T-helper 1 cell treated with Interleukin-12 subunit alpha and Interleukin-12 subunit beta and Interleukin-4 antibody, amounts not matched to agents 30 μg/mL and 1 μg/mL, for 36 hours (primary cell): ENCODE measurements around the gene NKAIN2.

ENCODE experiments used
- H3K27ac Mint-ChIP-seq: one replicate; pipeline ENCODE4 v1.8.0; 2021; ENCODE audit warnings: mild to moderate bottlenecking, mixed read lengths
- H3K27me3 Mint-ChIP-seq: one replicate; pipeline ENCODE4 v1.8.0; 2021; ENCODE audit warnings: low read depth, mixed read lengths
- H3K36me3 Mint-ChIP-seq: one replicate; pipeline ENCODE4 v1.8.0; 2021; ENCODE audit warnings: low read depth, mixed read lengths
- H3K4me1 Mint-ChIP-seq: one replicate; pipeline ENCODE4 v1.8.0; 2021; ENCODE audit warnings: low read depth, mixed read lengths
- H3K4me3 Mint-ChIP-seq: one replicate; pipeline ENCODE4 v1.8.0; 2021; ENCODE audit warnings: mild to moderate bottlenecking, moderate library complexity, mixed read lengths
- H3K9me3 Mint-ChIP-seq: one replicate; pipeline ENCODE4 v1.8.0; 2021; ENCODE audit warnings: mixed read lengths

Gene NKAIN2

DNA sequence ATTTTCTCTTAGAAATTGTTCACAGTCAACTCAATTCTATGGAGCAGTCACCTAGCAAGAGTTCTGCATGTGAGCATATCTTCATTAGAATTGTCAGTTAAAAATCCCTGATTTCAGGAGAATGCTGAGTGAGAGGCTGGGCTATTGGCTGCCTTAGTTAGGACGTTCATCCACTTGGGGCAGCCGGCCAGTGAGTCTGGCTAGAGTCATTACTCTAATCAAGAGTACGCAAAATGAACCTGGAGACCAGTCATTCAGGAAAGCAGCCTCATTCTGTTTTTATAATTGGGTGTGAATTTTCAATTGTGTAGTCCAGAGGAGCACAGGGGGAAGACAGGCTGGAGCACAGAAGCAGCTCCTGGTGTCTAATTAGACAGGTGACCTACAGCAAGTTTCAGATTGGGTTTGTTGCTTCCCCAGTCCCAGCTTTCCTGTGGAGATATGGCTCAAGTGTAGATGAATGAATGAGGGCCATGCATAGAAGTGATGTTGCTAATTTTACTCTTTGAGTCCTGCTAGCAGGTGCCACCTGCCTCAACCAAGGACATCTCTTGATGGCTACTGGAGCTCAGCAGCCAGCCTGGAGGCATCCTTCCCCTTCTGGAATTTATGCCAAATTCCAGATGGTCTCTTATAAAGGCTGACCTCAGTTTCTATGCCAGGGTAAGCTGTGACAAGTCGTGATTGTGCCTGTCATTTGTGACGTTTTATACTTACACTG lies 265.7 kb downstream of the NKAIN2 start:
- no peak overlapping the region for H3K27ac Mint-ChIP-seq
- H3K27me3 Mint-ChIP-seq: no peaks in the 10 kb centered on the region
- no peak overlapping the region for H3K4me3 Mint-ChIP-seq
- no peaks in the 10 kb centered on the region for H3K36me3 Mint-ChIP-seq
- H3K9me3 Mint-ChIP-seq: peaks cover 5% of the 10 kb centered on the region
- no peaks in the 10 kb centered on the region for H3K4me1 Mint-ChIP-seq

DNA sequence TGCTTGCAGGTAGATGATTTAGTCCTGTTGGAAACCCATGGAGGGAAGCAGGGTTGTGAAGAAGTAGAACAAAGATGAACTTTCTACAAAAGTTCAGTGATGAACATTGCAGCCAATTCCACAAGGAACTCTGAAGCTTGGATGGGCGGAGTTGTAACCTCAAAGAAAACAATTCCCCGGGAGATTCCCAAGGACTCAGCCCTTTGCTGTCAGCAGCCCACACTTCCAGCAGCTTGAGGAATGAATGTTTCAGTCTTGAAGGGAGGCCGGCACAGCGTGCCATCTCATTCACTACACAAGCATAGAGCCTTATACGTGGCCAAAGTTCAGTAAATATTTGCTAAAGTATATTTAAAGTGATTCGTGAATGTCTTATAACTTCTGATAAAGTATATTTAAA lies 269.4 kb downstream of the NKAIN2 start:
- no peaks in the 10 kb centered on the region for H3K4me1 Mint-ChIP-seq
- H3K9me3 Mint-ChIP-seq: peaks cover 5% of the 10 kb centered on the region
- no peaks in the 10 kb centered on the region for H3K36me3 Mint-ChIP-seq
- no peak overlapping the region for H3K4me3 Mint-ChIP-seq
- H3K27me3 Mint-ChIP-seq: no peaks in the 10 kb centered on the region
- H3K27ac Mint-ChIP-seq: no peak overlapping the region

DNA sequence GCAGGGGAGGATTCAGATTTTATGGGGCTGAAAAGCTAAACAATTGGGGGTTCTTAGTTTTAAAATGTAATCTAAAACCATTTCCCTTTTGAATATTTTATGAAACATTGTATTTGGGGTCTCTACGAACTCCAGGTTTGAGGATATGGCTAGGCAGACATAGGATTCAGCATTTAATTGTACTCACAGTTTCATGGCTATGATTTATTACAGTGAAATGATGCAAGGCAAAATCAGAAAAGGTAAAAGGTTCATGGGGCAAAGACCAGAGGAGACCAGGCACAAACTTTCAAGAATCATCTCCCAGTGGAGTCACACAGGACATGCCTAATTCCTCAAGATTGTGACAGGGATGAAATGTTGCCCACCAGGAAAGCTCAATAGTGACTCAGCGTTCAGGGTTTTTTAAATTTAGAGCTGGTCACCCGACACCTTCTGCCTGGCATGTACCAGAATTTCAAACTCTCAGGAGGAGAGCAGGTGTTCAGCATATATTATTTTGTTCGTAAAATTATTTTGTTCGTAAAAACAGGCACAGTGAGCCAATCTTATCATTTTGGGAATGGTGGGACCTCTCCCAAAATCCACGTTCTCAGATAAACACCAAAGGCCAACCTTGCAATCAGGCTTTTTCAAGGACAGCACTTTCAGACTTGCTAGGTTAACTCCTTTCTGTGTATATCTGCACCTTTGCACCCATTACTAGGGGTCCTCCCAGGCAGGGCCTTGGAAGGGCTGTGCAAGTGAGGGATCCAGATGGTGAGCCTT lies 270.3 kb downstream of the NKAIN2 start:
- H3K9me3 Mint-ChIP-seq: peaks cover 5% of the 10 kb centered on the region

DNA sequence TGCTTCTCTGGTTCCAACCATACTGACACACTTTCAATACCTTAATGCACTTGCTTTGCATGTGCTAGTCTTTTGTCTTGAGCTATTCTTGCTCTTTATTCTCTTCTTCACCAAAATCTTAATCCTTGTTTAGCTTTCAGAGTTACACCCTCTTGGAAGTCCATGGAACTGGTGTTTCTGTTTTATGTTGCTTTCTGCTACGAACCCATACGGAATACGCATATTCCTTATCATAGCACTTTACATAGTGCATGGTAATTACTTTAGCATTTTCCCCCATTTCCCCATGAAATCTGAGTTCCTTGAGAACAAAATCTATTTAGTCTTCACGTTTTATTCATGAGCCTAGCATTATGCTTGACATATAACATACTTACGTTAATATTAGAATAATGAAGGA lies 270.9 kb downstream of the NKAIN2 start:
- Mint-ChIP-seq H3K36me3 (no peaks in the 10 kb centered on the region), H3K27ac (no peak overlapping the region), H3K4me3 (no peak overlapping the region), H3K4me1 (no peaks in the 10 kb centered on the region), H3K9me3 (peaks cover 5% of the 10 kb centered on the region), H3K27me3 (no peaks in the 10 kb centered on the region)

More for the DNA sequence above, 270.3 kb downstream of the NKAIN2 start:
- Mint-ChIP-seq H3K4me3 (no peak overlapping the region), H3K27ac (no peak overlapping the region), H3K4me1 (no peaks in the 10 kb centered on the region), H3K36me3 (no peaks in the 10 kb centered on the region), H3K27me3 (no peaks in the 10 kb centered on the region)

DNA sequence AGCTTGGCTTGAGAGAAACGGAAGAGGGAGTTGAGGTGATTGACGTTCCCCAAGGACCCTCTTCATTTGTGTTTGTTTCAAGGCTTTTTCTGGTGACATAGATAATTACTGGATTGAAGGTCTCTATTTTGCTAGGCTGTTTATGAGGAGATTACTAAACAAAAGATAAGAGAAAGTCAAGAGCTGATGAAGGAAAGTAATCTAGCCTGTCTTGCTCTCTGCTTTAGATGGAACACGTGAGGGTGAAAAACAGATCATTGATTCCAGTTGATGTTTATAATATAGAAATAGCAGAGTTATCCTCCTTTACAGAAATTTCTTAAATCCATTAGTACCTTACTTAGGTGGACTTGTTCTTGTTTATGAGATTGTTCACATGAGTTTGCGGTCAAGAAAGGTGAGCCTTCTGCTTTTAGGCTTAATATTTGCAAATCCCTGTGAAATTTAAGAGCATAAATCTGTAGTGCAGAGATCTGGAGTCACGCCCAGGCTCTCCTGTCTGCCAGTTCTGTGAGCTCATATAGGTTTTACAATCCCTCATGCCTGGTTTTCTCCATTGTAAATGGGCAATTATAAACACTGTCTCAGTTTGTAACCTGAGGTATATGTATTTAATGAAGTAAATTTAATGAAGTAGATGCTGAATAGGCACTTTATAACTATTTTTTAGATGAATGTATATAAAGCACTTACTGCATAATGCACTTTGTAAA lies 272.8 kb downstream of the NKAIN2 start:
- no peaks in the 10 kb centered on the region for H3K4me1 Mint-ChIP-seq
- H3K9me3 Mint-ChIP-seq: no peaks in the 10 kb centered on the region
- no peaks in the 10 kb centered on the region for H3K27me3 Mint-ChIP-seq
- no peak overlapping the region for H3K4me3 Mint-ChIP-seq
- H3K27ac Mint-ChIP-seq: no peak overlapping the region
- H3K36me3 Mint-ChIP-seq: no peaks in the 10 kb centered on the region

DNA sequence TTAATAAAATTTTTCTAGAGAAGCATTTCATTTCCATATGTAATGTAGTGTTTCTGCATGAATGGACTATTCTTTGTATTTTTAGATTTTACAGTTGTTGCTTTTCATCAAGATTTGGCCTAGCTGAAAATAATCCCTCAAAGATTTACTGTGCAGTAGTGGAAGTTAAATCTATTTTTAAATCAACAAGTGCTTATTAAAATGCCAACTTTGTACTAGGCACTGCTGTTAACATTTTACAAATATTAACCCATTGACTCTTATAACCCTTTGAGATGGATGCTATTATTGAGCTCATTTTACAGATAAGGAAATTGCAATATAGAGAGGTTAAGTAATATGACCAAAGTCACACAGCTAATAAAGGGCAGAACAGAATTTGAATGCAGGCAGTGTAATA lies 274.5 kb downstream of the NKAIN2 start:
- H3K27ac Mint-ChIP-seq: no peak overlapping the region

DNA sequence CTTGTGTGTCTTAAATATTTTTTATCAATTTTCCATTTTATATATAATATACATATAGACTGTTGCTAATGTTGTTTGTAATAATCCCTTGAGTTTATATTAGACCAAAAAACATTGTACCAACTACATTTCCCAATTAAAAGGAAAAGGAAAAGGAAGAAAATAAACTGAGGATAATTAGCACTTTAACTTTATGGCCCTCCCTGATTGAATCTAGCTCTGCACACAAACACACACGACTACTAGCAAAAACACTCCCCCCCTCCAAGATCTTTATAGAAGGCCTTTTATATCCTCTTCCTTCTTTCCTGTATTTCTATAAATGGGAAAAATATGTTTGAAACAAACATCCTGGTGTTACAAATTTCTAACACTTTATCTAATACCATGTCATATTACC lies 276.8 kb downstream of the NKAIN2 start:
- H3K36me3 Mint-ChIP-seq: no peaks in the 10 kb centered on the region
- H3K9me3 Mint-ChIP-seq: no peaks in the 10 kb centered on the region
- no peak overlapping the region for H3K27ac Mint-ChIP-seq
- H3K4me1 Mint-ChIP-seq: no peaks in the 10 kb centered on the region
- H3K27me3 Mint-ChIP-seq: no peaks in the 10 kb centered on the region
- H3K4me3 Mint-ChIP-seq: no peak overlapping the region

More for the DNA sequence above, 274.5 kb downstream of the NKAIN2 start:
- H3K4me3 Mint-ChIP-seq: no peak overlapping the region
- no peaks in the 10 kb centered on the region for H3K9me3 Mint-ChIP-seq
- no peaks in the 10 kb centered on the region for H3K27me3 Mint-ChIP-seq
- no peaks in the 10 kb centered on the region for H3K4me1 Mint-ChIP-seq
- no peaks in the 10 kb centered on the region for H3K36me3 Mint-ChIP-seq

DNA sequence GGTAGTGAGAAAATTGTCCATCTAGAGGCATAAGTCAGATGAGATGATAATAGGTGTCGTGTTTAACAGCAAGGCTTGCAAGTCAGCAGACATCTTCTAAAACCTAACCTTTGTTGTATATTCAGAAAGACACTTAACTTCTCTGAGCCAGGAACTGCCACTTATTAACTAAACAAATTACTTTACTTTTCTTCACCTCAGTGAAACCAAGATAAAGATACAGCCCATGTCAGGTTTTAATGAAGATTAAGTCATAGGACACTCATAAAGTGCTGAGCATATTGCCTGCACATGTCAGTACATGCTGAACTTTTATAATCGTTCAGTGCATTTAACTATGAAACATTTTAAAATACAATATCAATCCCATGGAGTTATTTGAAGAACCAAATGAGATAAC lies 286.8 kb downstream of the NKAIN2 start:
- Mint-ChIP-seq H3K9me3 (no peaks in the 10 kb centered on the region), H3K27ac (no peak overlapping the region), H3K27me3 (no peaks in the 10 kb centered on the region), H3K4me1 (no peaks in the 10 kb centered on the region), H3K36me3 (no peaks in the 10 kb centered on the region), H3K4me3 (no peak overlapping the region)

DNA sequence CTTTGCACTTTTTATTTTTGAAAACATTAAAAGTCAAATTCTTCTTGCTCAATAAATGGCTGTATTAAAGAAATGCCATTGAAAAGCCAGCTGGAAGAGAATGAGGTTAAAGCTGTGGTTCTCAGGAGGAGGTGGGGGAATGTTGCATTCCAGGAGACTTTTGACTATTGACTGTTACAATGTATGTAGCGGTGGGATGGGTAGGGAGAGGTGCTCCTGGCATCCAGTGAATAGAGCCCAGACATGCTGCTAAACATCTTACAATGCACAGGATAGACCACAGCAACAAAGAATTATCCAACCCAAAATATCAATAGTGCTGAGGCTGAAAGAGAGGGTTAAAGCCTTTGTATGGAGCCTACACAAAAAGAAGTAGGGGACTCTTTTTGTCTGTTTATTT lies 295.9 kb downstream of the NKAIN2 start:
- H3K27me3 Mint-ChIP-seq: no peaks in the 10 kb centered on the region
- no peak overlapping the region for H3K27ac Mint-ChIP-seq
- no peaks in the 10 kb centered on the region for H3K36me3 Mint-ChIP-seq
- no peaks in the 10 kb centered on the region for H3K4me1 Mint-ChIP-seq
- no peaks in the 10 kb centered on the region for H3K9me3 Mint-ChIP-seq
- no peak overlapping the region for H3K4me3 Mint-ChIP-seq

DNA sequence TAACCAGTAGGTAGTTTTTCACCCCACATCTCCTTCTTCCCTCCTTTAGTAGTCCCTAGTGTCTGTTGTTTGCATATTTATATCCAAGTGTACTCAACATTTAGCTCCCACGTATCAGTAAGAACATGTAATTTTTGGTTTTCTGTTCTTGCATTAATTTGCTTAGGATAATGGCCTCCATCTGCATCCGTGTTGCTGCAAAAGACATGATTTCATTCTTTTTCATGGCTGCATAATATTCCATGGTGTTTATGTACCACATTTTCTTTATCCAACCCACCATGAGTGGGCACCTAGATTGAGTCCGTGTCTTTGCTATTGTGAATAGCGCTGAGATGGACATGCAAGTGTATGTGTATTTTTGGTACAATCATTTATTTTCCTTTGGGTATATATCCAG lies 306.8 kb downstream of the NKAIN2 start:
- no peak overlapping the region for H3K4me3 Mint-ChIP-seq
- peaks cover 9% of the 10 kb centered on the region for H3K9me3 Mint-ChIP-seq
- no peak overlapping the region for H3K27ac Mint-ChIP-seq
- H3K36me3 Mint-ChIP-seq: no peaks in the 10 kb centered on the region
- no peaks in the 10 kb centered on the region for H3K27me3 Mint-ChIP-seq
- no peaks in the 10 kb centered on the region for H3K4me1 Mint-ChIP-seq

DNA sequence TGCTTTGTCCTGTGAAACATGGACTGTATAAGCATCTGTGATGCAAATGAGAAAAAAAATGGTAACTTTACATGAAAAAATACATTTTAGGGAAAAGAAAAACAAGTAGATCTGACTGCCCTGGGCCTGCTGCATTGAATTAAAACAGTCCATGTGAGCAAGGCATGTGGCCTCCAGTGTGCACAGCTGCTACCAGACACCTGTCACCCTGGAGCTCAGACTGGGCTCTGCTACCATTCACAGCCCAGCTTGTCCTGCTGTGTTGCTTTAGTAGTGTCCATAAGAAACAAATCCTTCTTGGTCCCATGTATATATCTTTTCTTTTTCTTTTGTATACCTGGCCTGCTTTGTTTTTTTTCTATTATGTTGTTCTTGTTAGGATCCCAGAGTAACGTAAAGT lies 315.9 kb downstream of the NKAIN2 start:
- H3K4me3 Mint-ChIP-seq: no peak overlapping the region
- no peaks in the 10 kb centered on the region for H3K4me1 Mint-ChIP-seq
- H3K27me3 Mint-ChIP-seq: no peaks in the 10 kb centered on the region
- H3K9me3 Mint-ChIP-seq: no peaks in the 10 kb centered on the region
- no peak overlapping the region for H3K27ac Mint-ChIP-seq
- H3K36me3 Mint-ChIP-seq: no peaks in the 10 kb centered on the region

DNA sequence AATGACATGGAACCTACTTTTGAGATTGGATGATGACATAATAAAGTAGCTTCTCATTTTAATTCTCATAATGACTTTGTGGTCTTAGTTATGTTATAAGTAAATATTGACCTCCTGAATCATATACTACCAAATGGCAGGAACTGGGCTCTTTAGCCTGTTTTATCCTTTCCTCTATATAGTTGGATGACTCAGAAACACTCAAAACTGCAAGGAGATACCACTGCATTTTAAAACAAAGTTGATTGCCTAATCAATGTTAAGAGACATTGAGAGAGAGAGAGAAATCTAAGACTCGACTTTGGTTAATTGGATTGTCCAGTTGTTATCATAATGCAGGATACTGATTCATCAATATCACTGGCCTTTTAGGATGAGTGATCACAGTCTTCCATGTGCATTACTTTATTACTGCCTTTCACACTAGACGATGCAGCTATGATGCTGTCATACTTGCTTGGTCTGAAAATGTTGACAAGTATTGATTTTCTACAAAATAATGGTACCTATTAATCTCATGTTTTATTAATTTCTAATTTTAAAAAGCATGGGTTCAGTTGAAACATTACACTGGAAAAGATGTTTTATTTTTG lies 320.0 kb downstream of the NKAIN2 start:
- Mint-ChIP-seq H3K9me3 (no peaks in the 10 kb centered on the region), H3K4me3 (no peak overlapping the region), H3K36me3 (no peaks in the 10 kb centered on the region), H3K27ac (no peak overlapping the region), H3K27me3 (no peaks in the 10 kb centered on the region), H3K4me1 (no peaks in the 10 kb centered on the region)

DNA sequence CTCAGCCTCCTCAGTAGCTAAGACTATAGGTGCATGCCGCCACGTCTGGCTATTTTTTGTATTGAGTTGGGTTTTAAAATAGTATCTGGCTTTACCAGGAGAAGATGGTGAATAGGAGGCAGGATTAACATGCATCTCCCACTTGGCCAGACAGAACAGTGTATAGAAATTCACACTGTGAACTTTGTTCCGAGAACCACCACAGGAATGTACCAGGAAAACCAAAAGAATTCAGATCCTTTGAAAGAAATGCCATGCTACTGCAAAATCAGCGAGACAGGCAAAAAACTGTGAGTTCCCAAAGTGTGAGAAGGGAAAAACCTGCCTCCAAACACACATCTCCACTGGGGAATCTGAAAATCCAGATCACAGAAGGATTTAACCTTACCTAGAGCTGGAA lies 327.6 kb downstream of the NKAIN2 start:
- Mint-ChIP-seq H3K9me3 (peaks cover 3% of the 10 kb centered on the region), H3K4me1 (no peaks in the 10 kb centered on the region), H3K36me3 (no peaks in the 10 kb centered on the region), H3K27ac (no peak overlapping the region), H3K4me3 (no peak overlapping the region), H3K27me3 (no peaks in the 10 kb centered on the region)

DNA sequence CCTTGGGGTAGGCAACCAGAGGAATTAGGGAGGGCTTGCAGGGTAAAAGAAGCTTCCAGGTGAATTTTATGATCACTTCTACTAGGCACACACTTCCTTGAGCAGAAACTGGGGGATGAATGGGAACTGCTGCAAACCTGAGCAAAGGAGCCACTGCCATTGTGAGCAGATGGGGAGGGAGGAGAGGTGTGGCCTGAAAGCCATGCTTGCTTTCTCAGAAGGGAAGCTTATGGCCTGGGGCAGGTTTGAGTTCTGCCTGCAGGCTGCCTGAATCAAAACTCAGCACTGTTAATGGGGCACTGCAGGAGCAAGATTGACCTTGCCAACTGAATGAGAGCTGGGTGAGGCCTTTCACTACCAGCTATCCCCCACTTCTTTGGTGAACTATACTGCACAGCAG lies 328.1 kb downstream of the NKAIN2 start:
- Mint-ChIP-seq H3K4me3 (no peak overlapping the region), H3K27me3 (no peaks in the 10 kb centered on the region), H3K36me3 (no peaks in the 10 kb centered on the region), H3K27ac (no peak overlapping the region), H3K9me3 (peaks cover 3% of the 10 kb centered on the region), H3K4me1 (no peaks in the 10 kb centered on the region)
